OCI-LY7 (cell line): ENCODE results near the gene RAB9B. TPM values are rescaled to one million over a fixed set of nuclear protein-coding genes. Genes with fewer than 3 reads are reported as not detected.

Experiments
- BruUV-seq: library from RNA; stranded (reverse); fragments of 400-500 nt; replicated peaks from 2 replicates; lab custom pipeline; 2021; lab: Mats Ljungman, UMichigan
- CTCF ChIA-PET: fragments of 300-600 bp; sonication (Branson Sonifier 250); formaldehyde crosslinking; loops from one replicate; lab custom pipeline; 2022; ENCODE audit warnings: antibody characterized with exemption; ENCODE audit not compliant: unreplicated experiment; lab: Charles Lee
- POLR2A ChIA-PET: fragments of 300-600 bp; sonication (Branson Sonifier 250); formaldehyde crosslinking; loops from one replicate; lab custom pipeline; 2022; ENCODE audit warnings: antibody characterized with exemption; lab: Charles Lee
- DNase-seq: peaks from one replicate; pipeline ENCODE4 v3.0.0-alpha.2; 2015; ENCODE audit warnings: low spot score
- H2AFZ ChIP-seq: fragments of 200-600 bp; sonication (generic), shearing (Covaris generic); 2 replicates; pipeline ENCODE4 v1.6.1; 2014; ENCODE audit warnings: mild to moderate bottlenecking, antibody characterized with exemption, low read length, moderate library complexity
- H3K27ac ChIP-seq: fragments of 200-600 bp; sonication (generic); 2 replicates; pipeline ENCODE4 v1.5.1; 2014; ENCODE audit warnings: mixed run types, low read depth, mild to moderate bottlenecking, moderate library complexity, low read length, inconsistent platforms; ENCODE audit not compliant: poor library complexity, severe bottlenecking
- H3K36me3 ChIP-seq: fragments of 200-600 bp; sonication (generic); 2 replicates; pipeline ENCODE4 v1.6.1; 2014; ENCODE audit warnings: mild to moderate bottlenecking, antibody characterized with exemption, low read length, moderate library complexity, mixed read lengths; ENCODE audit not compliant: insufficient read depth
- H3K4me1 ChIP-seq: fragments of 200-600 bp; sonication (generic); 2 replicates; pipeline ENCODE4 v1.5.1; 2014; ENCODE audit warnings: mild to moderate bottlenecking, low read length; ENCODE audit not compliant: insufficient read depth, poor library complexity, severe bottlenecking
- H3K4me2 ChIP-seq: fragments of 200-600 bp; sonication (generic); 2 replicates; pipeline ENCODE4 v1.6.1; 2014; ENCODE audit warnings: mild to moderate bottlenecking, low read length
- H3K4me3 ChIP-seq: fragments of 200-600 bp; sonication (generic); 2 replicates; pipeline ENCODE4 v1.5.1; 2014; ENCODE audit warnings: mild to moderate bottlenecking, low read depth, low read length; ENCODE audit not compliant: poor library complexity, severe bottlenecking
- H3K79me2 ChIP-seq: fragments of 200-600 bp; sonication (generic); 2 replicates; pipeline ENCODE4 v1.6.1; 2016; ENCODE audit warnings: low read depth, mild to moderate bottlenecking, low read length, moderate library complexity, mixed read lengths; ENCODE audit not compliant: insufficient read depth
- H3K9me2 ChIP-seq: fragments of 200-600 bp; sonication (generic); 2 replicates; pipeline ENCODE4 v1.6.1; 2016; ENCODE audit warnings: mild to moderate bottlenecking, low read length, mixed read lengths; ENCODE audit not compliant: insufficient read depth
- H3K9me3 ChIP-seq: fragments of 200-600 bp; sonication (generic); 2 replicates; pipeline ENCODE4 v1.6.1; 2014; ENCODE audit warnings: mild to moderate bottlenecking, mixed run types, low read length, mixed read lengths
- H4K20me1 ChIP-seq: fragments of 200-600 bp; sonication (generic); 2 replicates; pipeline ENCODE4 v1.6.1; 2014; ENCODE audit warnings: mild to moderate bottlenecking, antibody characterized with exemption, low read length, moderate library complexity, mixed read lengths; ENCODE audit not compliant: insufficient read depth
- EZH2phosphoT487 ChIP-seq: fragments of 200-600 bp; sonication (generic); IDR thresholded peaks from 2 replicates; pipeline ENCODE4 v1.6.1; 2018; ENCODE audit warnings: low read depth, borderline replicate concordance, mild to moderate bottlenecking, mixed run types, antibody characterized with exemption, low read length, moderate library complexity, mixed read lengths
- intact Hi-C: fragments of 100-400 bp; cut with micrococcal nuclease; formaldehyde crosslinking; loops from one replicate; pipeline ENCODE4 v1.10.0; 2022; ENCODE audit not compliant: unreplicated experiment
- total RNA-seq, 2 experiments: library from RNA; depleted of rRNA in 1 of 2; stranded (reverse); fragments of >200 nt in 1 of 2; shearing (Covaris generic) in 1 of 2; gene quantifications; 2 replicates each; pipeline ENCODE4 v1.2.3, GENCODE V29; 2014 to 2022
- TF ChIP-seq, protein P1 (sequence below): fragments of 200-600 bp; sonication (generic); conservative IDR thresholded peaks from 2 replicates; pipeline ENCODE4 v1.5.1; 2014; ENCODE audit warnings: mild to moderate bottlenecking, antibody characterized with exemption, low read length, moderate library complexity, mixed read lengths

Gene RAB9B
- total RNA-seq, 2 experiments from 2014 or later: 1.4 to 2.2 TPM

DNA sequence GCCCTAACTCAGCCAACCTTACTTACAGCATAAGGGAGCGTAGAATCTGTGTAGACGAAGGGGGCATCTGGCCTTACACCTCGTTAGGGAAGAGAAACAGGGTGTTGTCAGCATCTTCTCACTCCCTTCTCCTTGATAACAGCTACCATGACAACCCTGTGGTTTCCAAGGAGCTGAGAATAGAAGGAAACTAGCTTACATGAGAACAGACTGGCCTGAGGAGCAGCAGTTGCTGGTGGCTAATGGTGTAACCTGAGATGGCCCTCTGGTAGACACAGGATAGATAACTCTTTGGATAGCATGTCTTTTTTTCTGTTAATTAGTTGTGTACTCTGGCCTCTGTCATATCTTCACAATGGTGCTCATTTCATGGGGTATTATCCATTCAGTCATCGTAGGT is 40.8 kb downstream of the RAB9B start:
- Histone ChIP-seq H2AFZ (no peak overlapping the region), H3K4me1 (peaks cover 35% of the 10 kb centered on the region), H3K27ac (no peak overlapping the region), H3K36me3 (no peaks in the 10 kb centered on the region), H4K20me1 (no peaks in the 10 kb centered on the region), H3K9me2 (no peaks in the 10 kb centered on the region), H3K79me2 (no peaks in the 10 kb centered on the region), H3K9me3 (no peaks in the 10 kb centered on the region), H3K4me2 (no peak overlapping the region), H3K4me3 (no peak overlapping the region)
- ChIA-PET CTCF (no interaction called here), POLR2A (interaction anchor here (1.7 kb wide), 1 partner anchor 21 kb away, joined by 4 read pairs; no protein-coding TSS in a partner anchor)
- TF ChIP-seq, protein P1, sequence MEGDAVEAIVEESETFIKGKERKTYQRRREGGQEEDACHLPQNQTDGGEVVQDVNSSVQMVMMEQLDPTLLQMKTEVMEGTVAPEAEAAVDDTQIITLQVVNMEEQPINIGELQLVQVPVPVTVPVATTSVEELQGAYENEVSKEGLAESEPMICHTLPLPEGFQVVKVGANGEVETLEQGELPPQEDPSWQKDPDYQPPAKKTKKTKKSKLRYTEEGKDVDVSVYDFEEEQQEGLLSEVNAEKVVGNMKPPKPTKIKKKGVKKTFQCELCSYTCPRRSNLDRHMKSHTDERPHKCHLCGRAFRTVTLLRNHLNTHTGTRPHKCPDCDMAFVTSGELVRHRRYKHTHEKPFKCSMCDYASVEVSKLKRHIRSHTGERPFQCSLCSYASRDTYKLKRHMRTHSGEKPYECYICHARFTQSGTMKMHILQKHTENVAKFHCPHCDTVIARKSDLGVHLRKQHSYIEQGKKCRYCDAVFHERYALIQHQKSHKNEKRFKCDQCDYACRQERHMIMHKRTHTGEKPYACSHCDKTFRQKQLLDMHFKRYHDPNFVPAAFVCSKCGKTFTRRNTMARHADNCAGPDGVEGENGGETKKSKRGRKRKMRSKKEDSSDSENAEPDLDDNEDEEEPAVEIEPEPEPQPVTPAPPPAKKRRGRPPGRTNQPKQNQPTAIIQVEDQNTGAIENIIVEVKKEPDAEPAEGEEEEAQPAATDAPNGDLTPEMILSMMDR: no peak
- no peak for TF ChIP-seq EZH2phosphoT487
- DNase-seq: no peak
- intact Hi-C loops: no loop called here
- BruUV-seq: no TSS peak

DNA sequence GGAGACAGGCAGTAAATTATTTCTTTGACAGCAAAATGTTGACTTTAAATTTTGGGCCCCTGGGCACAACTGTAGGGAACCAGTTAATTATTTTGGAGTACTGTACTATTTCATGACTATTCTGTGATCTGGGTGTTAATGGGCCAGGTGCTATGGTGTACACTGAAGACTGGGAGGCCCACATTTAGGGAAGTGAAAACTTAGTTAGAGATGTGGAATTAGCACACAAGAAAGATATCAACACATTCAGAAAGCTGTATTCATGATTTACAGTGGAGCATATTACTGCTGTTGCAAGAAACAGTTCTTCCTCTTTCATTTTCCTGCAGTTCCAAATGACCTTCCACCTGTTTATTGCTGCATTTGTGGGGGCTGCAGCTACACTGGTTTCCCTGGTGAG is 43.1 kb downstream of the RAB9B start:
- Histone ChIP-seq H3K9me3 (no peaks in the 10 kb centered on the region), H3K9me2 (no peaks in the 10 kb centered on the region), H3K27ac (peak overlapping the region; percentile 92), H3K4me1 (peaks cover 35% of the 10 kb centered on the region), H3K4me2 (peak overlapping the region; percentile 70), H2AFZ (no peak overlapping the region; the same call in 1 of the 2 replicates), H3K4me3 (peak overlapping the region; percentile 39), H3K36me3 (no peaks in the 10 kb centered on the region), H3K79me2 (no peaks in the 10 kb centered on the region), H4K20me1 (no peaks in the 10 kb centered on the region)
- intact Hi-C loops: loop anchor here (1.0 to 2.0 kb wide), 2 partner anchors 24 to 101 kb away; no protein-coding TSS in a partner anchor
- TF ChIP-seq, protein P1: no peak
- TF ChIP-seq EZH2phosphoT487: no peak
- DNase-seq: peak; percentile 73
- CTCF ChIA-PET: no interaction called here
- no TSS peak for BruUV-seq
- POLR2A ChIA-PET: interaction anchor here (1.5 kb wide), 1 partner anchor 23 kb away, joined by 6 read pairs; no protein-coding TSS in a partner anchor

DNA sequence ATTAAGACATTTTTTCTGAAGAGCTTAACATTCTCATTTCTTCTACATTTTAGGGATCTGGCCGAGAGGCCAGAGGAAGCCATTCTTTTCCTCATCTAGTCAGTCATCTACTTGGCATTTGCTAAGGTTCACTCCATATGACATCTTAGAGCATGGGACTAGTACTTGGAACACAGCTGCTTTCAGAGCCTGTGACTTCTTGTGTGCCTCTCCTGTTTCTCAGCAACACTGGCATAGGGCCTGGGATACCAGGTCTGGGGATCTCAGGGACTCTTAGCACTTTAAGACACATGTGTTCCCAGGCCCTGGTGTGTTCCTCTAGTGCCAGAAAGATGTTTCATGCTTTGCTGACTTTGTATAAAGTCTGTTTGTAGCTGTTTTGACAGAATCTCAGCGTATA is 48.1 kb downstream of the RAB9B start:
- Histone ChIP-seq H3K9me3 (no peaks in the 10 kb centered on the region), H3K36me3 (no peaks in the 10 kb centered on the region), H2AFZ (no peak overlapping the region), H3K79me2 (no peaks in the 10 kb centered on the region), H3K9me2 (no peaks in the 10 kb centered on the region), H3K4me1 (peaks cover 18% of the 10 kb centered on the region), H3K4me2 (no peak overlapping the region), H3K27ac (no peak overlapping the region), H3K4me3 (no peak overlapping the region), H4K20me1 (no peaks in the 10 kb centered on the region)
- no peak for DNase-seq
- TF ChIP-seq EZH2phosphoT487: no peak
- ChIA-PET POLR2A (interaction anchor here (1.3 kb wide), 1 partner anchor 16 kb away, joined by 3 read pairs; no protein-coding TSS in a partner anchor), CTCF (interaction anchor here (0.7 kb wide), 1 partner anchor 10 kb away, joined by 3 read pairs; no protein-coding TSS in a partner anchor)
- no TSS peak for BruUV-seq
- intact Hi-C loops: no loop called here
